LNCaP clone FGC (cell line): ENCODE data around the gene SOCS6.

Experiments used
- DNase-seq: peaks from one replicate; pipeline ENCODE4 v3.0.0-alpha.2; 2011; ENCODE audit warnings: low read depth
- H3K4me3 ChIP-seq: 2 replicates; pipeline ENCODE4 v1.5.1; 2011; ENCODE audit warnings: mild to moderate bottlenecking, low read depth, low read length, control low read depth
- TF ChIP-seq, protein P1 (sequence below): IDR thresholded peaks from 2 replicates; pipeline ENCODE4 v1.5.1; 2012; ENCODE audit warnings: mild to moderate bottlenecking; ENCODE audit not compliant: control insufficient read depth, insufficient read depth; ENCODE audit errors: extremely low read depth

Gene SOCS6

DNA sequence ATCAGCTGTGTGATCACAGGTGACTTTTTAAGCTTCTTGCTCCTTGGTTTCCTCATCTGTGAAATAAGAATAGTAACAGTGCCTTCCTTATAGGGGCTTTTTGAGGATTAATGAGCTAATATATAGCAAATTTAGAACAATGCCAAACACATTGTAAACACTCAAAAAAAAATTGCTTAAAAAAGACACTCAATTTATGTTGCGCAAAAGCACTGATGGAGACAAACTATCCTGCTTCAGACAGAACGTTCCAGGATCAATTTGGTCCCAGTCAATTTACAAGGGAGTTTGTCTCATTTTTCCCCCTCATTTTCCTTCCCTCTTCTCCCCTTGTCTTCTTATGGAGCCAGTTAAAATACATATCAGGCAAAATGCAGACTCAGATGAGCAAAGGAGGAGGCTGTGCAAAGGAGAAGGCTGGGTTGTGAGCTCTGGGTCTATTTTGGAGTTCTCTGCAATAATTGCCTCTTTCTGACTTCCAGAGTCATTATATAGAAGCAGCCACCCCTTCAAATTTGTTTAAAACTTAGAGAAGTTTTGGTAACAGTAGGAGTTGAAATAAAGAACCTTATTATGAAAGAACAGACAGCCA, 83.7 kb downstream of the SOCS6 start:
- TF ChIP-seq, protein P1, sequence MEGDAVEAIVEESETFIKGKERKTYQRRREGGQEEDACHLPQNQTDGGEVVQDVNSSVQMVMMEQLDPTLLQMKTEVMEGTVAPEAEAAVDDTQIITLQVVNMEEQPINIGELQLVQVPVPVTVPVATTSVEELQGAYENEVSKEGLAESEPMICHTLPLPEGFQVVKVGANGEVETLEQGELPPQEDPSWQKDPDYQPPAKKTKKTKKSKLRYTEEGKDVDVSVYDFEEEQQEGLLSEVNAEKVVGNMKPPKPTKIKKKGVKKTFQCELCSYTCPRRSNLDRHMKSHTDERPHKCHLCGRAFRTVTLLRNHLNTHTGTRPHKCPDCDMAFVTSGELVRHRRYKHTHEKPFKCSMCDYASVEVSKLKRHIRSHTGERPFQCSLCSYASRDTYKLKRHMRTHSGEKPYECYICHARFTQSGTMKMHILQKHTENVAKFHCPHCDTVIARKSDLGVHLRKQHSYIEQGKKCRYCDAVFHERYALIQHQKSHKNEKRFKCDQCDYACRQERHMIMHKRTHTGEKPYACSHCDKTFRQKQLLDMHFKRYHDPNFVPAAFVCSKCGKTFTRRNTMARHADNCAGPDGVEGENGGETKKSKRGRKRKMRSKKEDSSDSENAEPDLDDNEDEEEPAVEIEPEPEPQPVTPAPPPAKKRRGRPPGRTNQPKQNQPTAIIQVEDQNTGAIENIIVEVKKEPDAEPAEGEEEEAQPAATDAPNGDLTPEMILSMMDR = no peak

DNA sequence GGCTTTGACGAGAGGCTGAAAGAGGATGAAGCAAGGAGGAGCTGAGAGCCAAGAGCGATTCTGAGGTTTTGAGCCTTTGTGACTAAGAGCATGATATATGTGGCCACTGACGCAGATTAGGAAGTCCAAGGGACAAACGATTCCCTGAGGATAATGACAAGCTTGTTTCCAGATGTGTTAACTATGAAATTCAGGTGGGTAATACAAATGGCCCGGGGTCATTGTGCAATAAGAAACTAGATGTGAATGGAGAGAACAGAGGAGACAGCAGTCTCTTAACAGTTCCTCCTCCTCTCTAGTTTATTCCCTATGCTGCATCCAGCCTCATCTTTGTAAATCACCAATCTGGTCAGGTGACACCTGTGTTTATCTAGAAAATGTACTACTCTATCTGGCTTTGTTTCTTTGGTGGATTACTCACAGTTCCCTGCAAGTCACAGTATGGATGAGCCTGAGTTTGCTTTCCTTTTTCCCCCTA, 84.2 kb downstream of the SOCS6 start:
- DNase-seq = no peak
- TF ChIP-seq, protein P1 = no peak
- H3K4me3 ChIP-seq = no peak overlapping the region

More for the DNA sequence above, 83.7 kb downstream of the SOCS6 start:
- DNase-seq = no peak
- H3K4me3 ChIP-seq = no peak overlapping the region

DNA sequence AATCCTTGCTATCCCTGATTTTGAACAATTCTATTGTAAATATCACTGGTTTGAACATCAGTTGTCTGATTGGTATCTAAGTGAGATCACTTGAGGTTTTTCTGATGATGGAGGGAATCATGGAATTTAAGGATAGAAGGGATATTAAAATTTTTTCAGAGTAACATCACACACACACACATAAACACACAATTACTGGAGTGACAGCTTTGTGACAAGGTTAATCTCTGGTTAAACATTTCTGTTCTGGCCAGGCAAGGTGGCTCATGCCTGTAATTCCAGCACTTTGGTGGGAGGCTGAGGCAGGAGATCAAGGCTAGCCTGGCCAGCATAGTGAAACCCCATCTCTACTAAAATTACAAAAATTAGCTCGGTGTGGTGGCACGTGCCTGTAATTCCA, 85.3 kb downstream of the SOCS6 start:
- no peak overlapping the region for H3K4me3 ChIP-seq
- TF ChIP-seq, protein P1 = no peak
- DNase-seq = no peak

DNA sequence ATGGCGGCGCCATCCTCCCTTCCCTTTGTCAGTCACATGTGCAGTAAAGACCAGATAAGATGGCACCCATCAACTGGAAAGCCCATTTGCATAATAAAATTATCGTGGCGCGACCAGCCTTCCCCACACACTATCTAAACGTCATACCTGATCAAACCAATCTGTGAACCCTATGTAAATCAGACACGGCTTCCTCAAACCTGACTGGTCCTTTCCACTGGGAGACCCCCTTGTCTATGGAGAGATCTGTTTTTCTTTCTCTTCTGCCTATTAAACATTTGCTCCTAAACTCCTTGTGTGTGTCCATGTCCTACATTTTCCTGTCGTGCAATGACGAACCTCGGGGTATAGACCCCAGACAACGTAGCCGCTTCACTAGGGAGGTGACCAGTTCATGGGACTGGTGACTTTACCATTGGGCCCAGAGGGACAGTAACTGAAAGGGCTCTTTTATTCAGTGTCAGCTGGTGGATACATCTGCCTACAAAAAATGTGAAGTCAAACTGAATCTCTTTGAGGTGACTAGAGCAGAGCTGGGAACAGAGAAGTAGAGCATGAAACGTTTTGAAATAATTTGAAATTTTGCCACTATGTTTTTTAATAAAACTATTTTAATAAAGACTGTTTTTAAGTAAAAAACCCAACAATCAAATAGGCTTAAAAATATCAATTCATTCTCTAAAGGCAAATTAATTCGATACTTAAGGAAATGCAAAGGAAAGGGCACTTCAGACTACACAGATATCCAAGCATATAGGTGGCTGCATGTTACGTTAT, 87.5 kb downstream of the SOCS6 start:
- DNase-seq = no peak
- H3K4me3 ChIP-seq = no peak overlapping the region
- TF ChIP-seq, protein P1 = no peak

DNA sequence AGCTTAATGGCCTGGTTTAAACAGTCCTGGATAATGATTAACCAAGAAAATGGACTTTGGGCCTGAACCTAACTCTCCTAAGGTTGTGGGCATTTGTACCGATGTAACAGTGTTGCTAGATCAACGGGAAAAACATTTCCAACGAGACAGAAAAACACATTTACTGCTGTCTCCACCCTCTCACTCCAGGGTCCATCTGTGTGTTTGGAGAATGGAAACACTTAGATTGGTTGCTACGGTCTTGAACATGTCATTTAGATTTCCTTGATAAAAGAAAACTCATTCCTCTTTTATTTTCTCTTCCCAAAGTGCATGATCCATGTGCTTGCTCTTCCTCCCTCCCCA, 88.0 kb downstream of the SOCS6 start:
- no peak overlapping the region for H3K4me3 ChIP-seq
- DNase-seq = no peak
- TF ChIP-seq, protein P1 = no peak

DNA sequence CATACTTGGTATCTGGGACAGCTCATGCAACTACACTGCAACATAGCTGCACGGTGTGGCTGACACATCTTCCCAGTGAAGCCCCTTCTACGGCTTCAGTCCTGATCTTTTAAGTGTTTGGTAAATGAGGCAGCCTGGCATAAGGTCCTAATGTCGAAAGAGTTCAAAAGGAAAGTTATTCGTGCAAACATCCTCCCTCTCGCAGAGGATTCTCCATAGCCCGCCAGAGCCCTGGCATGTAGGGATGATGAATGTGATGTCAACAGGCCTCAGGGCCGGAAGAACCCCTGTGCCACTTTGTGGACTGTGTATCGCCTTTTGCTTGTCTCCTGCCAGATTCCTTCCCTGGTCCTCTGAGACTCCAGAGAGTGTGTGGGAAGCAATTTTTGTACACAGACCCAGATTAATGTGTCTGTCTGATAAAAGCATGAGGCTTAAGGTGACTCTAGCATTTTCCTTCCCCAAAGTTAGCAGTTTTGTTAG, 88.5 kb downstream of the SOCS6 start:
- TF ChIP-seq, protein P1 = no peak
- DNase-seq = no peak
- no peak overlapping the region for H3K4me3 ChIP-seq
